Memory B cell (primary cell): Measurements from ENCODE around the gene C4orf51.

Experiments
- ATAC-seq: fragments of 150-1000 bp; cut with Tn5 transposase; 2 replicates; pipeline ENCODE4 v1.10.0; 2021; ENCODE audit warnings: low read depth, mild to moderate bottlenecking, moderate library complexity
- DNase-seq, 2 donors: peaks; one replicate each; pipeline ENCODE4 v3.0.0; 2022; ENCODE audit warnings: low spot score in 2 of 2
- H3K27ac Mint-ChIP-seq: one replicate; pipeline ENCODE4 v1.8.0; 2022; ENCODE audit warnings: mild to moderate bottlenecking, moderate library complexity, mixed read lengths
- H3K27me3 Mint-ChIP-seq: one replicate; pipeline ENCODE4 v1.8.0; 2022; ENCODE audit warnings: mixed read lengths
- H3K36me3 Mint-ChIP-seq: one replicate; pipeline ENCODE4 v1.8.0; 2022; ENCODE audit warnings: mild to moderate bottlenecking, mixed read lengths
- H3K4me1 Mint-ChIP-seq: one replicate; pipeline ENCODE4 v1.8.0; 2022; ENCODE audit warnings: mixed read lengths
- H3K4me3 Mint-ChIP-seq: one replicate; pipeline ENCODE4 v1.8.0; 2022; ENCODE audit warnings: mild to moderate bottlenecking, moderate library complexity, mixed read lengths
- H3K9me3 Mint-ChIP-seq: one replicate; pipeline ENCODE4 v1.8.0; 2022; ENCODE audit warnings: mixed read lengths

Gene C4orf51

GRCh38 chr4:145775406-145775805 lies 95.5 kb downstream of the C4orf51 start:
- H3K36me3 Mint-ChIP-seq: peaks cover 35% of the 10 kb centered on the region
- DNase-seq: no peak
- H3K27ac Mint-ChIP-seq: no peak overlapping the region
- no peaks in the 10 kb centered on the region for H3K27me3 Mint-ChIP-seq
- H3K4me1 Mint-ChIP-seq: no peaks in the 10 kb centered on the region
- no peaks in the 10 kb centered on the region for H3K9me3 Mint-ChIP-seq
- no peak overlapping the region for H3K4me3 Mint-ChIP-seq
- no peak for ATAC-seq

- Mint-ChIP-seq H3K9me3 (no peaks in the 10 kb centered on the region), H3K36me3 (peaks cover 33% of the 10 kb centered on the region), H3K27me3 (no peaks in the 10 kb centered on the region), H3K27ac (no peak overlapping the region), H3K4me3 (no peak overlapping the region), H3K4me1 (no peaks in the 10 kb centered on the region)
- ATAC-seq: no peak
- DNase-seq: no peak
These were observed 96.3 kb downstream of the C4orf51 start for GRCh38 chr4:145776208-145776607.

DNA sequence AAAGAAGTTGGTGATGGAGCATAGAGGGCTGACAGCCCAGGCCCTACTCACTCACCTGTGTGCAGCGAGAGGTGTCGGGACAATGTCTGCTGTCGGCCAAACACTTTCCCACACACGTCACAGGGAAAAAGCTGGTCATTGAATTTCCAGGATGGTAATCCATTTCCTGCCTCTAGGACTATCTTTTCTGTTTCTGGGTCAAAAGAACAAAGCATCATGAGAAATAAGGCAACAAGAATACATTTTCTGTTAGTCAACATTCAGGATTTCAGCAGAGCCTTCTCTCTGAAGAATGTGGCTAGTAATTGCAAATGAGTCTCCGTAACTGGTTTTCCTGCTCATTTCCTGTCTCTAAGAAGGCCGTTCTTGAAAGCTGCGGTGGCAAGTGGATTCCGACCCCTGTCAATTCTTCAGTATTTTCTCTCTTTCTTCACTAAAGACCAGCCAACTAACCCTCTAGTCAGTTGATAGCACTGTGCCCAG lies 99.4 kb downstream of the C4orf51 start:
- Mint-ChIP-seq H3K27ac (no peak overlapping the region), H3K9me3 (peaks cover 1% of the 10 kb centered on the region), H3K36me3 (peaks cover 29% of the 10 kb centered on the region), H3K4me1 (no peaks in the 10 kb centered on the region), H3K4me3 (no peak overlapping the region), H3K27me3 (no peaks in the 10 kb centered on the region)
- ATAC-seq (no peak), DNase-seq (no peak)

- no peak overlapping the region for H3K4me3 Mint-ChIP-seq
- peaks cover 30% of the 10 kb centered on the region for H3K36me3 Mint-ChIP-seq
- H3K27ac Mint-ChIP-seq: no peak overlapping the region
These were observed 101.4 kb downstream of the C4orf51 start for GRCh38 chr4:145781351-145781750.

More at GRCh38 chr4:145781351-145781750, 101.4 kb downstream of the C4orf51 start:
- Mint-ChIP-seq H3K27me3 (no peaks in the 10 kb centered on the region), H3K4me1 (no peaks in the 10 kb centered on the region), H3K9me3 (peaks cover 3% of the 10 kb centered on the region)
- ATAC-seq: no peak
- no peak for DNase-seq
